PC-3 (cell line): ENCODE data around the gene SPATA32. TPM values are rescaled to one million over a fixed set of nuclear protein-coding genes. Genes with fewer than 3 reads are reported as not detected.

Experiments
- ATAC-seq: fragments of 200-7000 bp; cut with Tn5 transposase; 2 replicates; pipeline ENCODE4 v1.9.1; 2020; ENCODE audit warnings: mild to moderate bottlenecking, moderate library complexity
- BruUV-seq: library from RNA; stranded (reverse); fragments of 400-500 nt; replicated peaks from 2 replicates; lab custom pipeline; 2021; lab: Mats Ljungman, UMichigan
- CTCF ChIA-PET: fragments of 300-600 bp; sonication (Branson Sonifier 250); formaldehyde crosslinking; loops from one replicate; lab custom pipeline; 2022; ENCODE audit warnings: antibody characterized with exemption; lab: Charles Lee
- POLR2A ChIA-PET: fragments of 300-600 bp; sonication (Branson Sonifier 250); formaldehyde crosslinking; loops from one replicate; lab custom pipeline; 2022; ENCODE audit warnings: antibody characterized with exemption; ENCODE audit not compliant: unreplicated experiment; lab: Charles Lee
- DNase-seq: peaks from one replicate; pipeline ENCODE4 v3.0.0-alpha.2; 2015
- H2AFZ ChIP-seq: fragments of 300-600 bp; sonication (generic); 2 replicates; pipeline ENCODE4 v1.6.0; 2016; ENCODE audit warnings: antibody characterized with exemption, low read length
- H3F3A ChIP-seq: fragments of 300-600 bp; sonication (generic); one replicate; pipeline ENCODE4 v1.6.0; 2017; ENCODE audit warnings: antibody characterized with exemption, low read length, control low read depth, mild to moderate bottlenecking; ENCODE audit not compliant: unreplicated experiment
- H3K27ac ChIP-seq: fragments of 300-600 bp; sonication (generic); 2 replicates; pipeline ENCODE4 v1.5.1; 2016; ENCODE audit warnings: mild to moderate bottlenecking, low read length
- H3K27me3 ChIP-seq: fragments of 300-600 bp; sonication (generic); 2 replicates; pipeline ENCODE4 v1.6.1; 2016; ENCODE audit warnings: low read length, mixed read lengths
- H3K36me3 ChIP-seq: fragments of 300-600 bp; sonication (generic); 2 replicates; pipeline ENCODE4 v1.6.1; 2016; ENCODE audit warnings: low read depth, mixed run types, low read length, mixed read lengths
- H3K4me1 ChIP-seq: fragments of 300-600 bp; sonication (generic); 2 replicates; pipeline ENCODE4 v1.5.1; 2016; ENCODE audit warnings: low read length; ENCODE audit not compliant: insufficient read depth
- H3K4me2 ChIP-seq: fragments of 300-600 bp; sonication (generic); 2 replicates; pipeline ENCODE4 v1.6.0; 2016; ENCODE audit warnings: low read length
- H3K4me3 ChIP-seq: fragments of 300-600 bp; sonication (generic); 2 replicates; pipeline ENCODE4 v1.5.1; 2016; ENCODE audit warnings: mild to moderate bottlenecking, low read length, mixed read lengths
- H3K79me2 ChIP-seq: fragments of 300-600 bp; sonication (generic); 2 replicates; pipeline ENCODE4 v1.6.1; 2017; ENCODE audit warnings: low read length, mixed read lengths
- H3K9ac ChIP-seq: fragments of 300-600 bp; sonication (generic); 2 replicates; pipeline ENCODE4 v1.6.0; 2016; ENCODE audit warnings: mild to moderate bottlenecking, low read length
- H3K9me2 ChIP-seq: fragments of 300-600 bp; sonication (generic); replicated peaks from 2 replicates; pipeline ENCODE4 v1.6.1; 2016; ENCODE audit warnings: mixed run types, low read length, mixed read lengths
- H3K9me3 ChIP-seq: fragments of 300-600 bp; sonication (generic); 2 replicates; pipeline ENCODE4 v1.6.1; 2016; ENCODE audit warnings: low read length, mixed read lengths
- H4K20me1 ChIP-seq: fragments of 300-600 bp; sonication (generic); 2 replicates; pipeline ENCODE4 v1.6.1; 2016; ENCODE audit warnings: low read length, mixed read lengths
- CTCF ChIP-seq: fragments of 300-600 bp; sonication (generic); conservative IDR thresholded peaks from 2 replicates; pipeline ENCODE4 v1.5.1; 2017; ENCODE audit warnings: antibody characterized with exemption, low read depth, mild to moderate bottlenecking, low read length
- EZH2 ChIP-seq: fragments of 300-600 bp; sonication (generic); IDR thresholded peaks from one replicate; pipeline ENCODE4 v1.6.1; 2017; ENCODE audit warnings: antibody characterized with exemption, mild to moderate bottlenecking, low read length; ENCODE audit not compliant: unreplicated experiment
- EZH2phosphoT487 ChIP-seq: fragments of 300-600 bp; sonication (generic); IDR thresholded peaks from 2 replicates; pipeline ENCODE4 v1.6.1; 2018; ENCODE audit warnings: mild to moderate bottlenecking, antibody characterized with exemption, low read length, borderline replicate concordance
- intact Hi-C: fragments of 100-400 bp; cut with micrococcal nuclease; formaldehyde crosslinking; loops from 2 replicates; pipeline ENCODE4 v1.9.0; 2023
- total RNA-seq: library from RNA; depleted of rRNA; stranded (reverse); fragments of >200 nt; gene quantifications from 2 replicates; pipeline ENCODE4 v1.2.3, GENCODE V29; 2014

Gene SPATA32
- total RNA-seq, 1 experiment from 2014 or later, result not detected

- Histone ChIP-seq H3K4me1 (peaks cover 22% of the 10 kb centered on the region), H3K27ac (no peak overlapping the region), H3F3A (peaks cover 9% of the 10 kb centered on the region), H3K9ac (no peak overlapping the region), H3K4me2 (no peak overlapping the region), H3K9me3 (no peaks in the 10 kb centered on the region), H3K9me2 (no peaks in the 10 kb centered on the region), H3K36me3 (peaks cover 55% of the 10 kb centered on the region; the same call in 1 of the 2 replicates), H3K79me2 (peaks cover 43% of the 10 kb centered on the region), H4K20me1 (peaks cover 15% of the 10 kb centered on the region), H2AFZ (no peak overlapping the region), H3K27me3 (no peaks in the 10 kb centered on the region), H3K4me3 (no peak overlapping the region)
- DNase-seq (no peak), ATAC-seq (no peak)
- BruUV-seq, result no TSS peak
- intact Hi-C loops, result loop anchor here (5.0 kb wide), 1 partner anchor 98 kb away; no protein-coding TSS in a partner anchor
- POLR2A ChIA-PET, result no interaction called here
- CTCF ChIA-PET, result no interaction called here
- TF ChIP-seq EZH2phosphoT487 (no peak), CTCF (no peak), EZH2 (no peak)
These were observed 27.7 kb upstream of the SPATA32 start for GRCh38 chr17:45289301-45290268.

- H3K4me2 ChIP-seq, result no peak overlapping the region
- H4K20me1 ChIP-seq, result peaks cover 15% of the 10 kb centered on the region
- H3K4me3 ChIP-seq, result no peak overlapping the region
- H3K27me3 ChIP-seq, result no peaks in the 10 kb centered on the region
- peaks cover 2% of the 10 kb centered on the region for H3F3A ChIP-seq
- no peaks in the 10 kb centered on the region for H3K9me2 ChIP-seq
- ChIA-PET CTCF (no interaction called here), POLR2A (no interaction called here)
- peaks cover 37% of the 10 kb centered on the region for H3K79me2 ChIP-seq
- DNase-seq (no peak), ATAC-seq (no peak)
- H3K27ac ChIP-seq, result no peak overlapping the region
- no TSS peak for BruUV-seq
- H2AFZ ChIP-seq, result no peak overlapping the region
- peaks cover 15% of the 10 kb centered on the region for H3K4me1 ChIP-seq
- TF ChIP-seq CTCF (no peak), EZH2 (no peak), EZH2phosphoT487 (no peak)
- H3K9me3 ChIP-seq, result no peaks in the 10 kb centered on the region
- peaks cover 63% of the 10 kb centered on the region for H3K36me3 ChIP-seq
- intact Hi-C loops, result no loop called here
- H3K9ac ChIP-seq, result no peak overlapping the region
These were observed 26.9 kb upstream of the SPATA32 start for GRCh38 chr17:45288825-45289224.
